Type B pancreatic cell (in vitro differentiated cells): ENCODE measurements around the gene PRM2. TPM values are rescaled to one million over a fixed set of nuclear protein-coding genes. Genes with fewer than 3 reads are reported as not detected.

Experiments used
- DNase-seq: peaks from one replicate; pipeline ENCODE4 v3.0.0; 2021; ENCODE audit warnings: mixed read lengths; ENCODE audit not compliant: unreplicated experiment; ENCODE audit errors: extremely low spot score
- H3K27ac Mint-ChIP-seq: 2 replicates; pipeline ENCODE4 v1.8.0; 2021; ENCODE audit warnings: mild to moderate bottlenecking, mixed read lengths
- H3K27me3 Mint-ChIP-seq: 2 replicates; pipeline ENCODE4 v1.8.0; 2021; ENCODE audit warnings: mixed read lengths
- H3K36me3 Mint-ChIP-seq: 2 replicates; pipeline ENCODE4 v1.8.0; 2021; ENCODE audit warnings: mixed read lengths
- H3K4me1 Mint-ChIP-seq: one replicate; pipeline ENCODE4 v1.8.0; 2021; ENCODE audit warnings: mixed read lengths; ENCODE audit not compliant: unreplicated experiment
- H3K4me3 Mint-ChIP-seq: 2 replicates; pipeline ENCODE4 v1.8.0; 2021; ENCODE audit warnings: mild to moderate bottlenecking, mixed read lengths
- H3K9me3 Mint-ChIP-seq: 2 replicates; pipeline ENCODE4 v1.8.0; 2021; ENCODE audit warnings: mixed read lengths
- total RNA-seq: library from RNA; stranded (reverse); gene quantifications from 2 replicates; pipeline ENCODE4 v1.2.1, GENCODE V29; 2021; ENCODE audit warnings: low replicate concordance
- TF ChIP-seq, protein P1 (sequence below): fragments of 200-600 bp; sonication (generic); conservative IDR thresholded peaks from 2 replicates; pipeline ENCODE4 v1.5.0; 2021; ENCODE audit warnings: antibody characterized with exemption, mild to moderate bottlenecking

PRM2 gene
- total RNA-seq, 1 donor from 2014 or later = not detected

DNA sequence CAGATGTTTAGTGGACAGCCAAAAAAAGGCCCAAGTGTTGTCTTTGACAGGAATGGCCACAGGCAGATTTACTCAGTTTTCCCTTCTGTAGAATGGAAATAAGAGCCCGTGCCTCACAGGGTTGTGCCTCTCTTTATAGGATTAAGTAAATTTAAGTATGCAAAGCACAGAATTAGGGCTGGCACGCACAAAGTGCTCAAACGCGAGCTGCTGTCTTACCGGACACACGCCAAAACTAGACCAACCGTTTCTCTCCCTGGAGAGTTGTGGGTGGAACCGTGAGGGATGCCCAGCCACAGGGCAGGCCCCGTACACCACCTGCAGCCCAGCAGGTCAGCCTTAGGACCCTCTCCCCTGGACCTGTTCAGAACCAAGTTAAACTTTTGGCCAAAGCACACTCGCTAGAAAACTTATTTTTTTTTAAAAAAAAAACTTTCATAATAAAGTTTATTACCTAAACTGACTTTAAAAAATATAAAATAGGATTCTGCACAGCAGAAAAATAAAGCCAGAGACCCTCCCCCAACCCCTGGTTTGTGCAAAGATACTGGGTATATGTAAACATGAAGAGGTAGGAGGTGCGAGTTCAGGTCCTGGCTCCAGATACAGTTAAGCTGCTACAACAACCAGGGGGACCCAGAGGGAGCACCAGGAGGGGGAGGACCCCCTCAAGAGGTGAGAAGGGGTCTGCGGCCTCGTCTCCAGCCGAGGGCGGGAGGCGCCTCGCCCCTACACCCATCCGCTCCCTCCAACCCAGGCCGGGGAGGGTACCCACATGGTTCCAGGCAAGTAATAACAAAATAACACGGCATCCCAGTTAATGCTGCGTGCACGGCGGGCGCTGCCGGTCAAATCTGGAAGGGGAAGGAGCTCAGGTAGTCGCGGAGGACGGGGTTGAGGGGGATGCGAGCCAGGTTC lies 22.0 kb downstream of the PRM2 start:
- Mint-ChIP-seq H3K36me3 (peaks cover 4% of the 10 kb centered on the region), H3K27ac (peak overlapping the region; percentile 39), H3K4me3 (peak overlapping the region; percentile 83), H3K4me1 (peaks cover 35% of the 10 kb centered on the region), H3K27me3 (no peaks in the 10 kb centered on the region), H3K9me3 (peaks cover 3% of the 10 kb centered on the region)
- TF ChIP-seq, protein P1, sequence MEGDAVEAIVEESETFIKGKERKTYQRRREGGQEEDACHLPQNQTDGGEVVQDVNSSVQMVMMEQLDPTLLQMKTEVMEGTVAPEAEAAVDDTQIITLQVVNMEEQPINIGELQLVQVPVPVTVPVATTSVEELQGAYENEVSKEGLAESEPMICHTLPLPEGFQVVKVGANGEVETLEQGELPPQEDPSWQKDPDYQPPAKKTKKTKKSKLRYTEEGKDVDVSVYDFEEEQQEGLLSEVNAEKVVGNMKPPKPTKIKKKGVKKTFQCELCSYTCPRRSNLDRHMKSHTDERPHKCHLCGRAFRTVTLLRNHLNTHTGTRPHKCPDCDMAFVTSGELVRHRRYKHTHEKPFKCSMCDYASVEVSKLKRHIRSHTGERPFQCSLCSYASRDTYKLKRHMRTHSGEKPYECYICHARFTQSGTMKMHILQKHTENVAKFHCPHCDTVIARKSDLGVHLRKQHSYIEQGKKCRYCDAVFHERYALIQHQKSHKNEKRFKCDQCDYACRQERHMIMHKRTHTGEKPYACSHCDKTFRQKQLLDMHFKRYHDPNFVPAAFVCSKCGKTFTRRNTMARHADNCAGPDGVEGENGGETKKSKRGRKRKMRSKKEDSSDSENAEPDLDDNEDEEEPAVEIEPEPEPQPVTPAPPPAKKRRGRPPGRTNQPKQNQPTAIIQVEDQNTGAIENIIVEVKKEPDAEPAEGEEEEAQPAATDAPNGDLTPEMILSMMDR = no peak
- DNase-seq = no peak

DNA sequence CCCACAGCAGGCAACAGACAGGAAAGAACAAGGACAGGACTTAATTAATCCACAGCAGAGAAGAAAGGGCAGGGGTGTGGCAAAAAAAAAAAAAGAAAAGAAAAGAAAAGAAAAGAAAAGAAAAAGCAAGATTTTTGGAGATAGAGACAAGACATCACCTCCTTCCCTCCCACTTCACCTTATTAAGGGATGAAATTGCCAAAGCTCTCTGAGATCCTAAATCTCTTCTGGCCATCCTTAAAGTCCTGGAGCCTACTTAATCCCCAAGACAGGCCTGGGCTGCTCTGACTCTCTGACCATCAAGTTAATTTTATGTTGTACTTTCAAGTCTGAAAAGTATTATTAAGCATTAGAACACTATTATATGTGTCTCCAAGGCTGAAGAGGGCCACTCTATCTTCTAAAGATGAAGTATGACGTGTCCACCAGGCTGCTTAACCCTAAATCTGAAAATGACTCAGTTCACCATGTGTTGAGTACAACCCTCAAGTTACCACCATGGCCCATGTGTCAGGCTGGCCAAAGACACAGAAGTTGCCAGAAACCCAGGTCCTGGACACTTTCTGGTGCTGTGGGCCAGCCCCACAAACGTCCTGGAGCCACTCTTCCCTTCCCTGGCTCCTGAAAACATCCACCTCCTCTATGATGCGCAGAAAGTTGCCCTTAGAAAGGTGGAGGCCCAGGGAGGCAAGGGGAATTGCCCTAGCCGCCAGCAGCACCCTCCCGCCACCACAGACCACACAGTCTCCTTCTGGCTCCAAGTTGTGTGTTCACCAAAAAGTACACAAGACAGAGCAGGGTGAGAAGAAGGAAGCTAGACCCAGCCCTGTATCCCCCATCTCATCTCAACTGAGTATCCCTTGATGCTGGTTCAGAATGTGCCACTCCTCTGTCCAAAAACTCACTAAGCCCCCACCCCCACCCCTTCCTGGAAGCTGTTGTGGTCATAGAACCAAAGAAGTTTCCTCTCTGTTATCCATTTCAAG lies 23.0 kb downstream of the PRM2 start:
- peaks cover 4% of the 10 kb centered on the region for H3K36me3 Mint-ChIP-seq
- peaks cover 35% of the 10 kb centered on the region for H3K4me1 Mint-ChIP-seq

DNA sequence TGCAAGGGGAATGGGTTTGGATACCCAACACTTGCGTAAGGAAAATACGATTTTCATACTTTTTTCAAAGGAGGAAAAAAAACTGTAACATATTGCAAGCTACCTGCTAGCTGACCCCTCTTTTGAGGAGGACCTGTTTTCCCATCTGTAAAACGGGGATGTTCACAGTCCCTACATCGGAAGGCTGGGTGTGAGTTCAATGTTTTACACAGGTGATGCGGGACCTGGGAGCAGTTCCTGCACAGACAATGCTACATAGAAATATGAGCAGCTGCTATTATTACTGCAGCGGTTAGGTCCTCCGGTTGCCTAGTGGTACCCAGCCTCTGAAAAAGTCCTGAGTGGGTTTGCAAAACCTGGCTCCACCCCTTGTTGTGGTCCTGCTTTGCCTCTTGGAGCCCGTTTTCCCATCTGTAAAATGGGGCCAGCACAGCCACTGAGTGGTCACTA lies 23.8 kb downstream of the PRM2 start:
- peaks cover 4% of the 10 kb centered on the region for H3K36me3 Mint-ChIP-seq

More for the DNA sequence above, 23.0 kb downstream of the PRM2 start:
- TF ChIP-seq, protein P1 = no peak
- Mint-ChIP-seq H3K27ac (peak overlapping the region; percentile 51), H3K4me3 (peak overlapping the region; percentile 81), H3K27me3 (no peaks in the 10 kb centered on the region), H3K9me3 (peaks cover 3% of the 10 kb centered on the region)
- DNase-seq = no peak

DNA sequence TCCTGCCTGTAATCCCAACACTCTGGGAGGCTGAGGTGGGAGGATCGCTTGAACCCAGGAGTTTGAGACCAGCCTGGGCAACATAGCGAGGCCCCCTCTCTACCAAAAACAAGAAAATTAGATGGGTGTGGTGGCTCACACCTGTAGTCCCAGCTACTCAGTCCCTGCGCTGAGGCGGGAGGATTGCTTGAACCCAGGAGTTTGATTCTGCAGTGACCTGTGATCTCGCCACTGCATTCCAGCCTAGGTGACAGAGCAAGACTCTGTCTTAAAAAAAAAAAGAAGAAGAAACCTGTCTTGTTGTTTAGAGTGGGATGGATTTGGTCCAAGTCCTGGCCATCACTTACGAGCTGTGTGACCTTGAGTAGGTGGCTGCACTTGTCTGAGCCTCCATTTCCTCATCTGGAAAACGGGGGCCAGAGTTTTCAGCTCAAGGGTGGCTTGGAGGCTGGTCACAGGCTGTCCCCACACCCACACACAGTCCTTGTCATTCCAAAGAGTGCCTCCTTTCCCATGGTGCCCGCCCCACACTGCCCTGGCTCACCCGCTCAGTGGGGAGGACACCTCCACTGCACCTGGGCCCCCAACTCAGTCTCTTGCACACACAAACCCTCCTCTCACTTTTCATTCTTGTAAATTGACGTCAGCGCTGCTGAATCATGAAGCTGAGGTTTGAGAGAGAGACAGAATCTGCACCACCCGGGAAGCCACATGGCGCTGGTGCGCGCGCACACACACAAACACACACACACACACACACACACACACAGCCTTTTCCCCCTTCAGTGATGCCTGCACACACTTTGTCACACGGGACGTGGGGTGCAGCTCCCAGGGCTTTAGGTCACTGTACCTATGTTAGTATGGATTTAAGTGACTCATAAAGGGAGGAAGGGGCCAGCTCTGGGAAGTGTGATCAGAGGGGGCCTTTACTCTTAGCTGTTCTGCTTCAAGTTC lies 24.5 kb downstream of the PRM2 start:
- DNase-seq = no peak
- Mint-ChIP-seq H3K27me3 (no peaks in the 10 kb centered on the region), H3K27ac (peak overlapping the region; percentile 26), H3K36me3 (peaks cover 4% of the 10 kb centered on the region), H3K9me3 (peaks cover 3% of the 10 kb centered on the region), H3K4me1 (peaks cover 29% of the 10 kb centered on the region), H3K4me3 (no peak overlapping the region)
- TF ChIP-seq, protein P1 = no peak

More for the DNA sequence above, 23.8 kb downstream of the PRM2 start:
- Mint-ChIP-seq H3K27ac (peak overlapping the region; percentile 51), H3K4me3 (peak overlapping the region; percentile 81), H3K27me3 (no peaks in the 10 kb centered on the region), H3K4me1 (peaks cover 35% of the 10 kb centered on the region), H3K9me3 (peaks cover 3% of the 10 kb centered on the region)
- TF ChIP-seq, protein P1 = no peak
- no peak for DNase-seq
